SK-N-SH treated with all-trans-retinoic acid at 6 μM for 48 hours (cell line): Measurements from ENCODE around the gene DUS4L.

ENCODE experiments used
- CSDC2 ChIP-seq: fragments of 250-450 bp; sonication (Bioruptor Pico); IDR thresholded peaks from 2 replicates; pipeline ENCODE4 v1.5.0; 2020; ENCODE audit warnings: mild to moderate bottlenecking, moderate library complexity
- ESRRG ChIP-seq: fragments of 250-450 bp; sonication (Bioruptor Pico); IDR thresholded peaks from 2 replicates; pipeline ENCODE4 v1.6.1; 2021; ENCODE audit warnings: mild to moderate bottlenecking
- ISL1 ChIP-seq: fragments of 250-450 bp; sonication (Bioruptor Pico); IDR thresholded peaks from 2 replicates; pipeline ENCODE4 v2.1.2; 2022; ENCODE audit warnings: mild to moderate bottlenecking, moderate library complexity
- RARB ChIP-seq: fragments of 250-450 bp; sonication (Bioruptor Pico); IDR thresholded peaks from 2 replicates; pipeline ENCODE4 v1.8.0; 2021; ENCODE audit warnings: mild to moderate bottlenecking, moderate library complexity
- TCF4 ChIP-seq: fragments of 250-450 bp; sonication (Bioruptor Pico); IDR thresholded peaks from 2 replicates; pipeline ENCODE4 v1.8.0; 2021; ENCODE audit warnings: mild to moderate bottlenecking, moderate library complexity, borderline replicate concordance
- ZC3H10 ChIP-seq: fragments of 250-450 bp; sonication (Bioruptor Pico); IDR thresholded peaks from 2 replicates; pipeline ENCODE4 v1.5.1; 2021; ENCODE audit warnings: mild to moderate bottlenecking, moderate library complexity
- ZFP3 ChIP-seq: fragments of 250-450 bp; sonication (Bioruptor Pico); IDR thresholded peaks from 2 replicates; pipeline ENCODE4 v1.5.0; 2020; ENCODE audit warnings: mild to moderate bottlenecking, moderate library complexity
- ZFP30 ChIP-seq: fragments of 450-650 bp; formaldehyde crosslinking; IDR thresholded peaks from 2 replicates; pipeline ENCODE4 v1.5.0; 2022; ENCODE audit warnings: mild to moderate bottlenecking, moderate library complexity
- ZNF8 ChIP-seq: fragments of 450-650 bp; formaldehyde crosslinking; IDR thresholded peaks from 2 replicates; pipeline ENCODE4 v1.5.0; 2020; ENCODE audit warnings: mild to moderate bottlenecking, moderate library complexity
- TF ChIP-seq, protein P1 (sequence below): fragments of 250-450 bp; sonication (Bioruptor Pico); IDR thresholded peaks from 2 replicates; pipeline ENCODE4 v1.8.0; 2020; ENCODE audit warnings: mild to moderate bottlenecking, moderate library complexity, borderline replicate concordance
- TF ChIP-seq, protein P2 (sequence below): fragments of 250-450 bp; sonication (Bioruptor Pico); IDR thresholded peaks from 2 replicates; pipeline ENCODE4 v1.5.1; 2020; ENCODE audit warnings: low read depth, mild to moderate bottlenecking, moderate library complexity
- TF ChIP-seq, protein P3 (sequence below): fragments of 250-450 bp; sonication (Bioruptor Pico); IDR thresholded peaks from 2 replicates; pipeline ENCODE4 v1.5.0; 2020; ENCODE audit warnings: mild to moderate bottlenecking, moderate library complexity

DNA sequence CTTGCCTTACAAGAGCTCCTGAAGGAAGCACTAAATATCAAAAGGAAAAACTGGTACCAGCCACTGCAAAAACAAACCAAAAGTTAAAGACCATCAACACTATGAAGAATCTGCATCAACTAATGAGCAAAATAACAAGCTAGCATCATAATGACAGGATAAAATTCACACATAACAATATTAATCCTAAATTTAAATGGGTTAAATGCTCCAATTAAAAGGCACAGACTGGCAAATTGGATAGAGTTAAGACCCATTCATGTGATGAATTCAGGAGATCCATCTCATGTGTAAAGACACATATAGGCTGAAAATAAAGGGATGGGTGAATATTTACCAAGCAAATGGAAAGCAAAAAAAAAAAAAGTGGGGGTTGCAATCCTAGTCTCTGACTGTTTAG lies 29.6 kb upstream of the DUS4L start:
- TF ChIP-seq ZFP30 (CRISPR knock-in tag) (no peak), ZC3H10 (no peak), ZNF8 (no peak), CSDC2 (no peak), ESRRG (CRISPR knock-in tag) (no peak), TCF4 (CRISPR knock-in tag) (no peak), ISL1 (CRISPR knock-in tag) (no peak), ZFP3 (CRISPR knock-in tag) (no peak), RARB (CRISPR knock-in tag) (no peak)
- TF ChIP-seq, protein P1, sequence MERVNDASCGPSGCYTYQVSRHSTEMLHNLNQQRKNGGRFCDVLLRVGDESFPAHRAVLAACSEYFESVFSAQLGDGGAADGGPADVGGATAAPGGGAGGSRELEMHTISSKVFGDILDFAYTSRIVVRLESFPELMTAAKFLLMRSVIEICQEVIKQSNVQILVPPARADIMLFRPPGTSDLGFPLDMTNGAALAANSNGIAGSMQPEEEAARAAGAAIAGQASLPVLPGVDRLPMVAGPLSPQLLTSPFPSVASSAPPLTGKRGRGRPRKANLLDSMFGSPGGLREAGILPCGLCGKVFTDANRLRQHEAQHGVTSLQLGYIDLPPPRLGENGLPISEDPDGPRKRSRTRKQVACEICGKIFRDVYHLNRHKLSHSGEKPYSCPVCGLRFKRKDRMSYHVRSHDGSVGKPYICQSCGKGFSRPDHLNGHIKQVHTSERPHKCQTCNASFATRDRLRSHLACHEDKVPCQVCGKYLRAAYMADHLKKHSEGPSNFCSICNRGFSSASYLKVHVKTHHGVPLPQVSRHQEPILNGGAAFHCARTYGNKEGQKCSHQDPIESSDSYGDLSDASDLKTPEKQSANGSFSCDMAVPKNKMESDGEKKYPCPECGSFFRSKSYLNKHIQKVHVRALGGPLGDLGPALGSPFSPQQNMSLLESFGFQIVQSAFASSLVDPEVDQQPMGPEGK (CRISPR knock-in tag), result no peak
- TF ChIP-seq, protein P2, sequence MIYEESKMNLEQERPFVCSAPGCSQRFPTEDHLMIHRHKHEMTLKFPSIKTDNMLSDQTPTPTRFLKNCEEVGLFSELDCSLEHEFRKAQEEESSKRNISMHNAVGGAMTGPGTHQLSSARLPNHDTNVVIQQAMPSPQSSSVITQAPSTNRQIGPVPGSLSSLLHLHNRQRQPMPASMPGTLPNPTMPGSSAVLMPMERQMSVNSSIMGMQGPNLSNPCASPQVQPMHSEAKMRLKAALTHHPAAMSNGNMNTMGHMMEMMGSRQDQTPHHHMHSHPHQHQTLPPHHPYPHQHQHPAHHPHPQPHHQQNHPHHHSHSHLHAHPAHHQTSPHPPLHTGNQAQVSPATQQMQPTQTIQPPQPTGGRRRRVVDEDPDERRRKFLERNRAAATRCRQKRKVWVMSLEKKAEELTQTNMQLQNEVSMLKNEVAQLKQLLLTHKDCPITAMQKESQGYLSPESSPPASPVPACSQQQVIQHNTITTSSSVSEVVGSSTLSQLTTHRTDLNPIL (CRISPR knock-in tag), result no peak
- TF ChIP-seq, protein P3, sequence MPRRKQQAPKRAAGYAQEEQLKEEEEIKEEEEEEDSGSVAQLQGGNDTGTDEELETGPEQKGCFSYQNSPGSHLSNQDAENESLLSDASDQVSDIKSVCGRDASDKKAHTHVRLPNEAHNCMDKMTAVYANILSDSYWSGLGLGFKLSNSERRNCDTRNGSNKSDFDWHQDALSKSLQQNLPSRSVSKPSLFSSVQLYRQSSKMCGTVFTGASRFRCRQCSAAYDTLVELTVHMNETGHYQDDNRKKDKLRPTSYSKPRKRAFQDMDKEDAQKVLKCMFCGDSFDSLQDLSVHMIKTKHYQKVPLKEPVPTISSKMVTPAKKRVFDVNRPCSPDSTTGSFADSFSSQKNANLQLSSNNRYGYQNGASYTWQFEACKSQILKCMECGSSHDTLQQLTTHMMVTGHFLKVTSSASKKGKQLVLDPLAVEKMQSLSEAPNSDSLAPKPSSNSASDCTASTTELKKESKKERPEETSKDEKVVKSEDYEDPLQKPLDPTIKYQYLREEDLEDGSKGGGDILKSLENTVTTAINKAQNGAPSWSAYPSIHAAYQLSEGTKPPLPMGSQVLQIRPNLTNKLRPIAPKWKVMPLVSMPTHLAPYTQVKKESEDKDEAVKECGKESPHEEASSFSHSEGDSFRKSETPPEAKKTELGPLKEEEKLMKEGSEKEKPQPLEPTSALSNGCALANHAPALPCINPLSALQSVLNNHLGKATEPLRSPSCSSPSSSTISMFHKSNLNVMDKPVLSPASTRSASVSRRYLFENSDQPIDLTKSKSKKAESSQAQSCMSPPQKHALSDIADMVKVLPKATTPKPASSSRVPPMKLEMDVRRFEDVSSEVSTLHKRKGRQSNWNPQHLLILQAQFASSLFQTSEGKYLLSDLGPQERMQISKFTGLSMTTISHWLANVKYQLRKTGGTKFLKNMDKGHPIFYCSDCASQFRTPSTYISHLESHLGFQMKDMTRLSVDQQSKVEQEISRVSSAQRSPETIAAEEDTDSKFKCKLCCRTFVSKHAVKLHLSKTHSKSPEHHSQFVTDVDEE (CRISPR knock-in tag), result no peak
